Esophagus squamous epithelium (tissue), 4 donors: ENCODE data around the gene HYDIN.
A peak's percentile ranks its signal among the peaks of the same experiment; 100 is the strongest.

Experiments
- CTCF ChIP-seq, 6 experiments: fragments of 450-650 bp in 4 of 6; fragments of 200-600 bp in 2 of 6; sonication (generic) in 2 of 6; IDR thresholded peaks; one replicate each; pipeline ENCODE4 v1.5.1; 2016 to 2019; ENCODE audit warnings: antibody characterized with exemption in 6 of 6, mild to moderate bottlenecking in 4 of 6, moderate library complexity in 4 of 6
- POLR2A ChIP-seq, 4 donors: fragments of 450-650 bp; IDR thresholded peaks; one replicate each; pipeline ENCODE4 v1.6.1; 2017; ENCODE audit warnings: antibody characterized with exemption in 4 of 4, mild to moderate bottlenecking in 4 of 4, moderate library complexity in 3 of 4

- TF ChIP-seq CTCF (IDR thresholded peaks at IDR 0.05) (peak in 1 of 6 experiments; percentile 31), POLR2A (IDR thresholded peaks at IDR 0.05) (no peak)
Measured at GRCh38 chr16:71250461-71251235, 20.1 kb upstream of the HYDIN start.
